Measurements from ENCODE around the gene TWF1. TPM values are rescaled to one million over a fixed set of nuclear protein-coding genes. Genes with fewer than 3 reads are reported as not detected.

TWF1 gene
- total RNA-seq, 6 experiments from 2014 or later: 146 to 165 (median 153) TPM

DNA sequence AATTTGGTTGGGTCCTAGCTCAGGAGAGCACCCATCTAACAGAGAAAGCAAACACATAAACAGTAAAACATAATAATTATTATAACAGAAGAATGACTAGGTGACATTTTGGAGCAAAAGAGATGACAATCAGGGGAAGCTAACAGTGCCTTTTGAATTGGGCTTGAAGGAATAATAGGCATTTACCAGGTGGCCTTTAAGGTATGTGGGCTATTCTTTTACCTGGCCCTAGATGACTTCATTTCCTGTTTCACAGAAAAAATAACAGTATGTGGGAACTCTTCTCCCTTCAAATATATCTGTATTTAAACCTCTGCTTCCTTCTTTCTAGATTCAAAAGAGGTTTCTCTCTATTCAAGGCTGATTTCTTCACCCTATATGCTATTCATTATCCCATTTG is 43.5 kb downstream of the TWF1 start:
- peaks cover 35% of the 10 kb centered on the region for H3K4me1 Mint-ChIP-seq (ENCODE audit: low read depth)
- peaks cover 8% of the 10 kb centered on the region; the same call in 1 of the 2 replicates for H3K36me3 Mint-ChIP-seq (ENCODE audit: low read depth)
- H3K27ac Mint-ChIP-seq: no peak overlapping the region
- no peaks in the 10 kb centered on the region for H3K9me3 Mint-ChIP-seq
- H3K27me3 Mint-ChIP-seq (ENCODE audit: insufficient read depth): no peaks in the 10 kb centered on the region
- DNase-seq: no peak
- TF ChIP-seq, protein P1, sequence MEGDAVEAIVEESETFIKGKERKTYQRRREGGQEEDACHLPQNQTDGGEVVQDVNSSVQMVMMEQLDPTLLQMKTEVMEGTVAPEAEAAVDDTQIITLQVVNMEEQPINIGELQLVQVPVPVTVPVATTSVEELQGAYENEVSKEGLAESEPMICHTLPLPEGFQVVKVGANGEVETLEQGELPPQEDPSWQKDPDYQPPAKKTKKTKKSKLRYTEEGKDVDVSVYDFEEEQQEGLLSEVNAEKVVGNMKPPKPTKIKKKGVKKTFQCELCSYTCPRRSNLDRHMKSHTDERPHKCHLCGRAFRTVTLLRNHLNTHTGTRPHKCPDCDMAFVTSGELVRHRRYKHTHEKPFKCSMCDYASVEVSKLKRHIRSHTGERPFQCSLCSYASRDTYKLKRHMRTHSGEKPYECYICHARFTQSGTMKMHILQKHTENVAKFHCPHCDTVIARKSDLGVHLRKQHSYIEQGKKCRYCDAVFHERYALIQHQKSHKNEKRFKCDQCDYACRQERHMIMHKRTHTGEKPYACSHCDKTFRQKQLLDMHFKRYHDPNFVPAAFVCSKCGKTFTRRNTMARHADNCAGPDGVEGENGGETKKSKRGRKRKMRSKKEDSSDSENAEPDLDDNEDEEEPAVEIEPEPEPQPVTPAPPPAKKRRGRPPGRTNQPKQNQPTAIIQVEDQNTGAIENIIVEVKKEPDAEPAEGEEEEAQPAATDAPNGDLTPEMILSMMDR (IDR thresholded peaks at IDR 0.05): no peak
- no peak overlapping the region for H3K4me3 Mint-ChIP-seq

DNA sequence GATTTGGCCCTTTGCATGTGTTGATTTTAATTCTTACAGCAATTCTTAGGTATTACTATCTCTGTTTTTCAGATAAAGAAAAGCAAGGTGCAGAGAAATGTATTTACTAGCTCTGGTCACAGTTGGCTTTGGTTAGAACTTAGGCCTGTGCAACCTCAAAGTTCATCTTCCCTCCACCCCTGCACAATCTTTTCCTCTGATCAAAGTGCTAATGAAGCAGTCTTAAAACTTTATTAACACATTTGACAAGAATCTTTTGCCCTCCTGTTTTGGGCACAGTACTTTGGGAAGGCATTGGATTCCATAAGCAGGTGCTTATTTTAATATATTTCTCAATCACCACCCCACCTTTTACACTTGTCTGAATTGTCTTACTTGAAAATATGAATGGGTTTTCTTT is 44.6 kb downstream of the TWF1 start:
- no peaks in the 10 kb centered on the region for H3K27me3 Mint-ChIP-seq (ENCODE audit: insufficient read depth)
- no peak for DNase-seq
- no peak overlapping the region for H3K27ac Mint-ChIP-seq
- TF ChIP-seq, protein P1 (IDR thresholded peaks at IDR 0.05): no peak
- H3K36me3 Mint-ChIP-seq (ENCODE audit: low read depth): peaks cover 12% of the 10 kb centered on the region
- no peaks in the 10 kb centered on the region for H3K9me3 Mint-ChIP-seq
- H3K4me1 Mint-ChIP-seq (ENCODE audit: low read depth): peaks cover 42% of the 10 kb centered on the region
- H3K4me3 Mint-ChIP-seq: no peak overlapping the region

DNA sequence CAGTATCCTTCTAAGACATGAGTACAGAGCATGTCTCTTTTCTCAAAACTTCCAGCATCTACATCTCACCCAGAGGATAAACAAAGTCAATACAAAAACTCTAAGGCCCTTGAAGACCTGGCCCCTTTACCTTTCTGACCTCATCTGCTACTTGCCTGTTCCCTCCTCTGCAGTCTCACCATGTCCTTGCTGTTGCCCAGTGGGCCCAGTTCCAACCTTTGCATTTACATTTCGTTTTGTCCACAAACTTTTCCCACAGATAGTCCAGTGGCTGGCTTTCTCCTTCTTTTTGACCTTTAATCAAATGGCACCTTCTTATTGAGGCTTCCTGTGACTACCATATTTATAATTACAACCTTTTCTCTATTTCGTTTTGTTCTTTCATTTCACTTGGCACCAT is 45.7 kb downstream of the TWF1 start:
- peaks cover 52% of the 10 kb centered on the region for H3K4me1 Mint-ChIP-seq (ENCODE audit: low read depth)
- H3K9me3 Mint-ChIP-seq: no peaks in the 10 kb centered on the region
- TF ChIP-seq, protein P1 (IDR thresholded peaks at IDR 0.05): no peak
- peak overlapping the region; percentile 87 for H3K4me3 Mint-ChIP-seq
- H3K27ac Mint-ChIP-seq: peak overlapping the region; percentile 40
- peaks cover 15% of the 10 kb centered on the region for H3K36me3 Mint-ChIP-seq (ENCODE audit: low read depth)
- H3K27me3 Mint-ChIP-seq (ENCODE audit: insufficient read depth): no peaks in the 10 kb centered on the region
- DNase-seq: no peak

DNA sequence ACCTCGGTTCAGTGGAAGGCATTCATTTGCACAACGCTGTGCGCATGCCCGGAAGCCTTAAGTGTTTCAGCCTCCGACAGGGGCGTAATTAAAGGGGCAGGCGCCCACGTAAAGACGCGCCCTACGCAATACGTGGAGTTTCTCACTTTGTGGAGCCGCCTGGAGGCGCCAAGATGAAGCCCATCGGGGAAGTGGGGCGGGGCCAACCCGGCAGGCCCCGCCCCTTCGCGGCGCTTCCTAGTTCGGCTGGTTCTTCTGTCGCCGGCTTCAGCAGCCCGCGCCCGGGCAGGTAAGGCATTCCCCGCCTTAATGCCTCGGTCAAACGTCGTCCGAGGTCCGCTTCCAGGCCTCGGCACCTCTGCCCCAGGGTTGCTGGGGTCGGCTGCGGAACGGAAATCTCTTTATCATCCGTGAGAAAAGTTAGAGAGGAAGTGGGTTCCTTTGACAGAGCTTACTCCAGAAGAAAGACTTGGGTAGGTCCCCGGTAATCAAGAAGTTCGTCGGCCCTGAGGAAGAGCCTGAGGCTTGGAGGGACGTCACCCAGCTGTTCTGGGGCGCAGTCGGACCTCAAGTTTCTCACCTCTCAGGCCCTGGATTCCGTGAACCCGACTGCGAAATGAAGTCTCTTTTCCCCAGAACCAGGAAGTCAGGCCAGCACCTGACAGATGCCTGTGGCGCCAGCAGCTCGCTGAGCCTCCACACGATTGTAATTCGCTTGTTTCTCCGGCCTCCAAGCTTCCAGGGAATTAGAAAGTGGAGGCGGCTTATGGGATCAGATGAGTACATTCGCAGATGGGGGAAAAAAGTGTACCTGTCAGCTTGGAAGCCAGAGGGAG is 47.2 kb downstream of the TWF1 start, which contains the start of the genes IRAK4 and PUS7L:
IRAK4 (plus strand) TSS at position 224 of the 836 bp plus-strand sequence. CDS start 9,161 bp downstream, outside the sequence.
PUS7L (minus strand) TSS at position 63 of the 836 bp plus-strand sequence. CDS start 3,545 bp downstream, outside the sequence.
- TF ChIP-seq, protein P1 (IDR thresholded peaks at IDR 0.05): peak; percentile 60
- H3K4me1 Mint-ChIP-seq (ENCODE audit: low read depth): peaks cover 51% of the 10 kb centered on the region
- no peaks in the 10 kb centered on the region for H3K27me3 Mint-ChIP-seq (ENCODE audit: insufficient read depth)
- H3K9me3 Mint-ChIP-seq: no peaks in the 10 kb centered on the region
- peak within 1 kb of the TSS; percentile 87 for H3K4me3 Mint-ChIP-seq
- DNase-seq: peak; percentile 92
- H3K27ac Mint-ChIP-seq: peak within 1 kb of the TSS; percentile 94
- peaks cover 28% of the 10 kb centered on the region for H3K36me3 Mint-ChIP-seq (ENCODE audit: low read depth)

DNA sequence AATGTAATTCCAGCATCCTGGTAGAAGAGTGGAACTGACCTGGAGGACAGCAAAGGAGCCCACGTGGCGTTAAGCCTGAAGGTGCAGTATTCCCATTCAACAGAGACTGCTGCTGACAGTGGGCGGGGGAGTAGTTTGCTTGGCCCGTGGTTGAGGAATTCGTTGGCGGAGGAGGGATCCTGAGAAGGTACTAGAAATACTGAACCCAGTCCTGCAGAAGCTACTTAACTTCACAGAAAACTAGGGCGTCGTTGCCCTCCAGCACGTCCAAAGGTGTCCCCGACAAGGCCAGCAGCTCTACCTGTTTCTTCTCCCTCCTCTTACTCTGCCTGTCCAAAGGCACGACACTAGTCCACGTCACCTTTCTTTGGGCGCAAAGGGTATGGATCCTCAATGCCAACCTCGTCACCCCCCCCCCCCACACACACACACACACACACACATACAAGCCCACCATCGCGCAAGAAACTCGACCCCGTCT is 47.8 kb downstream of the TWF1 start:
- DNase-seq: no peak
- H3K9me3 Mint-ChIP-seq: no peaks in the 10 kb centered on the region
- peak overlapping the region; percentile 87 for H3K4me3 Mint-ChIP-seq
- H3K36me3 Mint-ChIP-seq (ENCODE audit: low read depth): peaks cover 29% of the 10 kb centered on the region
- H3K27ac Mint-ChIP-seq: peak overlapping the region; percentile 94
- TF ChIP-seq, protein P1 (IDR thresholded peaks at IDR 0.05): no peak
- no peaks in the 10 kb centered on the region for H3K27me3 Mint-ChIP-seq (ENCODE audit: insufficient read depth)
- peaks cover 51% of the 10 kb centered on the region for H3K4me1 Mint-ChIP-seq (ENCODE audit: low read depth)

Measured in HFFc6 (cell line).